ENCODE results near the gene MCM9.
"Not testable (repeated sequence)": the region's sequence is repeated elsewhere in the genome, so short reads cannot be mapped to it uniquely, and the experiment has no call there.

The MCM9 gene

GRCh38 chr6:118868901-118869300 lies 66.1 kb downstream of the MCM9 start:
- in situ Hi-C loops (cut with HindIII; ENCODE audit: low sequenced_read_pairs), result not testable (repeated sequence)

GRCh38 chr6:118867181-118867580 lies 67.8 kb downstream of the MCM9 start:
- in situ Hi-C loops (cut with HindIII; ENCODE audit: low sequenced_read_pairs), result no loop called here

DNA sequence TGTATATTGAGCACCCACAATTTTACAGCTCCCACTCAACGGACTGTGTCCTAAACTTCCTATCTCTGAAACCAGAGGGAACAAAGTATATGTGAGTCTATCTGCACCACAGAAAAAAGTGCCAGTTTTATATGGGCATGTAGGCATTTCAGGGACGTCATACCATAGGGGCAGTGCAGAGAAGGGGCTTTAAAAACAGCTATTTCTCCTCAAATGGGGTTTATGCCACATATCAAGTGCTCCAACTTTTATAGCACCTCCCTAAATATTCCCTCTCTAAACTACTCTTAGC lies 69.9 kb downstream of the MCM9 start:
- in situ Hi-C loops (cut with HindIII; ENCODE audit: low sequenced_read_pairs), result no loop called here

DNA sequence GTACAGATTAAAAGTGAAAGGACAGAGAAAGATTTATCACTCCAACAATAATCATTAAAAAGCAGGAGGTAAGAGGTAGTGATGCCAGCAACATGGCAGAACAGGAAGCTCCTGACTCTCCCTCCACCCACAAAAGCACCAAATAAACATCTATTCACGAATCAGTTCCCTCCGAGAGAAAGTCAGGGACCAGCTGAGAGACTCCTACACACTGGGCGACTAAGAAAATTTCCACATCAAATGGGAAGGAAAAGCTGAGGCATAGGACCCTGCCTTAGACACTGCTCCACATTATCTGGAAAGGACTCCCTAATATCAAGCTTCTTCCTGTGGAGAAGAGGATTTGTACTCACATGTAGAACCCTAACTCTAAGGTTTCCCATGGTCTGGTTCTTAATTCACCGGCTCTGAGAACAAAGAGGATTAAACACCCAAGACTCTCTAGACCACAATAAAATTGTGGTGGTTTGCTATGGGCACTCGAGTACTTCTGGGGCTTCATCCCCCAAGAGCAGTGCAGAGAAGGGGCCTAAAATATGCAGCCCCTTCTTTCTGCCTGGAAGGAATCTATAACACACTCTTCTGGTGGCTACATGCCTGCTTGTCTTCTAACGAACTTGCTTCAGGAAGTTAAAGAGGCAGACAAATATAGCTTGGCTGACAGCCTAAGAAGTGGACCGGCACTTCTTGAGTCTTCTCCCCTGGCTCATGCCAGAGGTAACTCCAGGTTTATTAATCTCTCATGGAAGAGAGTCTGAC lies 70.4 kb downstream of the MCM9 start:
- in situ Hi-C loops (cut with HindIII; ENCODE audit: low sequenced_read_pairs), result no loop called here

DNA sequence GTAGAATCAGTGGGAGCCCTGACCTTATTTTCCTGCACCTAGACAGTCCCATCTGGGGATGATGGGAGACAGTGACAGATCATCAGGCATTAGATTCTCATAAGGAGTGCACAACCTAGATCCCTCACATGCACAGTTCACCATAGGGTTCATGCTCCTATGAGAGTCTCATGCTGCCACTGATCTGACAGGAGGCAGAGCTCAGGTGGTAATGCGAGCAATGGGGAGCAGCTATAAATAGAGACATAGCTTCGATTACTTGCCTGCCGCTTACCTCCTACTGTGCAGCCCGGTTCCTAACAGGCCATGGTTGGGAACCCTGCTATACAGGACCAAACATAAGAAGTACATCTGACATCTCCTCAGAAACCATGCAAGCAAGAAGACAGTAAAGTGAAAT lies 72.5 kb downstream of the MCM9 start:
- in situ Hi-C loops (cut with HindIII; ENCODE audit: low sequenced_read_pairs), result no loop called here

- in situ Hi-C loops (cut with HindIII; ENCODE audit: low sequenced_read_pairs), result no loop called here
Observed at GRCh38 chr6:118860880-118861279, 74.1 kb downstream of the MCM9 start.

DNA sequence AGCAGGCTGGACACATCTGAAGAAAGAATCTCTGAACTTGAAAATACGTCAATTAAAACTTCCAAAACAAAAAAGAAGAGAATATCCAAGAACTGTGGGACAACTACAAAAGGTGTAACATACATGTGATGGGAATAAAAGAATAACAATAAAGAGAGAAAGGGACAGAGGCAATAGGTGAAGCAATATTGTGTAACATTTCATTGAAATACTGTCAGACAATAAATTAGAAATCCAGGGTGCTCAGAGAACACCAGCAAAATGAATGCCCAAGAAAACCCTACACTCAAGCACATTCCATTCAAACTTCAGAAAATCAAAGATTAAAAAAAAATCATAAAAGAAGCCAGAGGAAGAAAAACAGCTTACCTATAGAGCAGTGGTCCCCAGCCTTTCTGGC lies 74.6 kb downstream of the MCM9 start:
- in situ Hi-C loops (cut with HindIII; ENCODE audit: low sequenced_read_pairs), result no loop called here

DNA sequence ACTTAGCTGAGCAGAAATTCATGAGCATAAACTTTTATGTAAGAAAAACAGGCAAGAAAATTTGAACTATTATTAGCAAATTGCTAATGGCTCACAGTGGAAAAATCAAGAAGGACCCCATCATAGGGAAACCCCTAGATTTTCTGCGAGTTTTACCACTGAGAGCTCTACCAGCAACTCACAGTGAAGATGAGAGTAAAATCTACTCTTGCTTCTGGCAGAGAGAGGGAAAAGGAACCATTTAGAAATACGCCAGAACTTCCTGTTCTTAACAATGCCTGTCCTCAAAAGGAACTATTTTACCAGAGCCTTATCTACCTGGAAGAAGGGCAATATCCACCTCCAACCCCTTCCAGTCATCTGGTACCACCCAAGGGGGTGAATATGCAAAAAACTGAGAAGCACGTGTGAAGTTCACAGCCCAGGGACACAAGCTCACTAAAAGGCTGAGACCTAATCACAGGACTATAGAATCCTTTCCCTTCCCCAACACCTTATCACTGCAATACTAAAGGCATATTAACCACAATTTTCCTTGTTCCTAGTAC lies 75.4 kb downstream of the MCM9 start:
- in situ Hi-C loops (cut with HindIII; ENCODE audit: low sequenced_read_pairs), result no loop called here

- in situ Hi-C loops (cut with HindIII; ENCODE audit: low sequenced_read_pairs), result no loop called here
Observed at GRCh38 chr6:118856301-118856700, 78.7 kb downstream of the MCM9 start.

GRCh38 chr6:118853408-118853807 lies 81.6 kb downstream of the MCM9 start:
- in situ Hi-C loops (cut with HindIII; ENCODE audit: low sequenced_read_pairs), result no loop called here

DNA sequence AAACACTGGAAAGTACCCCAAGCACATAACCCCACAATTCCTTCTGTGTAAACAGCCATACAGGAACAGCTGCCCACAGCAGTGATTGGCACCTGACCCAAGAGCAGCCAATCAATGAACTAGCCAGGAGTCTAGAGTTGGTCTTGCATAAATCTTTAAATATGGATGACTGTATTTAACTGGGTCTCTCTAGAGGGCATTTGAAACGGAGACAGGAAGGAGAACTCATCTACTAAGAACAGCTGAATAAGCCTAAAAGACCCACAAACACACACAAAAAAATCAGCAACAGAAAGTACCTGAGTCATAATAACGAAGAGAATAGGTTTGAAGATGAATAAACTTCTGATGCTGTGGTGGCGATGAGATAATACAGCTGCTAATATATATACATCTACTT lies 90.0 kb downstream of the MCM9 start:
- in situ Hi-C loops (cut with HindIII; ENCODE audit: low sequenced_read_pairs), result no loop called here

GRCh38 chr6:118843685-118844390 lies 91.1 kb downstream of the MCM9 start:
- in situ Hi-C loops (cut with HindIII; ENCODE audit: low sequenced_read_pairs), result no loop called here

GRCh38 chr6:118830691-118831090 lies 104.3 kb downstream of the MCM9 start:
- in situ Hi-C loops (cut with HindIII; ENCODE audit: low sequenced_read_pairs), result no loop called here

GRCh38 chr6:118829817-118830478 lies 105.0 kb downstream of the MCM9 start:
- in situ Hi-C loops (cut with HindIII; ENCODE audit: low sequenced_read_pairs), result no loop called here

DNA sequence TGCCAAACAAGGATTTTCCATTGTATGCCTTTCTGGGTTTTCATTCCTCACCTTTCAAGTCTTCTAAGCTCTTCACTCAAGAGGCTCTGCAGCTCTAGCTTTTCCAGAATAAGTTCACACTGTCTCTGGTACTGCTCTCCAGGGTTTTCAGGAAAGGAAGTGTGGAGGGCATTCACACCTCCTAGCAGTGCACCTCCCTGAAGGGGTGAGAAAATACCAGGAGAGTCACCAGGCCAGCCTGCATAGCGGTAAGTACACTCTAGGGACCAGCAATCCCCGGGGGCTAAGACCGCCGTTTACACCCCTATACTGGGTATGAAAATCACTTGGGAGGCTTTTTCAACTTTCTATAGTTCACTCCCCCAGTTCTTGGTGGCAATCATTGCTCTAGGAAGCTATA lies 108.9 kb downstream of the MCM9 start:
- in situ Hi-C loops (cut with HindIII; ENCODE audit: low sequenced_read_pairs), result no loop called here

GRCh38 chr6:118825661-118826060 lies 109.3 kb downstream of the MCM9 start:
- in situ Hi-C loops (cut with HindIII; ENCODE audit: low sequenced_read_pairs), result no loop called here

GRCh38 chr6:118815495-118815894 lies 119.5 kb downstream of the MCM9 start:
- in situ Hi-C loops (cut with HindIII; ENCODE audit: low sequenced_read_pairs), result no loop called here

- in situ Hi-C loops (cut with HindIII; ENCODE audit: low sequenced_read_pairs), result no loop called here
Observed at GRCh38 chr6:118813775-118814174, 121.2 kb downstream of the MCM9 start.

- in situ Hi-C loops (cut with HindIII; ENCODE audit: low sequenced_read_pairs), result no loop called here
Observed at GRCh38 chr6:118812970-118813369, 122.0 kb downstream of the MCM9 start.

- in situ Hi-C loops (cut with HindIII; ENCODE audit: low sequenced_read_pairs), result no loop called here
Observed at GRCh38 chr6:118810420-118811027, 124.4 kb downstream of the MCM9 start.

- in situ Hi-C loops (cut with HindIII; ENCODE audit: low sequenced_read_pairs), result no loop called here
Observed at GRCh38 chr6:118808793-118809638, 125.9 kb downstream of the MCM9 start.

Measured in DLD1 (cell line).